ENCODE measurements around the gene TMEM125. TPM values are rescaled to one million over a fixed set of nuclear protein-coding genes. Genes with fewer than 3 reads are reported as not detected.

The TMEM125 gene
- total RNA-seq, 4 donors from 2014 or later = 4.2 to 15.5 (median 10.2) TPM

DNA sequence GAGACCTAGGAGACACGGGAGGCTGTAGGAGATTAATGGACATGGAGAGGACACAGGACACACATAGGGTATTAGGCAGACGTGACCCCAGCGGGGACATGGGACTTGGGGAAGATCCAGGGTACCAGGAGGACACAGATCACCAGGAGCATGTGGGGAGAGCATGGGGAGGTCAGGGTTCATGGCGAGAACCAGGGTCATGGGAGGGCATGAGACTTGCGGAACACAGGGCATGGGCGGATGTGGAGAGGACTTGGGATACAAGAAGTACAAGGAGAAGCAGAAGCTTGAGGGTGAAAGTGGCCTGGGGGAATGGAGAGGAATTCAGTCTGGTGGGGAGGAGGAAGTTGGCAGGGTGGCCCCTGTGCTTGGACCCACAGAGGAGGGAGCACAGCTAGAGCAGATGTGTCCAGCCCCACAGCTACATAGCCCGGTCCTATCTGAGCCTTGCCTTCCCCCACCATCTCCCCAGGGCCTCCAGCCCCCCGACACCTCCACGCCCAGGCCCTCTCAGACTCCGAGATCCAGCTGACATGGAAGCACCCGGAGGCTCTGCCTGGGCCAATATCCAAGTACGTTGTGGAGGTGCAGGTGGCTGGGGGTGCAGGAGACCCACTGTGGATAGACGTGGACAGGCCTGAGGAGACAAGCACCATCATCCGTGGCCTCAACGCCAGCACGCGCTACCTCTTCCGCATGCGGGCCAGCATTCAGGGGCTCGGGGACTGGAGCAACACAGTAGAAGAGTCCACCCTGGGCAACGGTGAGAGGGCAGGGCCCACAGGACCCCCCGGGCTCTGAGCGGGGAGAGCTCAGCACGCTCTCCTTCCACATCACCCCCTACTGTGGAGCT lies 43.1 kb downstream of the TMEM125 start:
- Histone ChIP-seq H3K36me3 (peaks cover 0 to 9% (median 0%) of the 10 kb centered on the region in 3 donors), H3K27ac (no peak overlapping the region), H3K9me3 (no peaks in the 10 kb centered on the region), H3K4me3 (no peak overlapping the region), H3K4me1 (no peaks in the 10 kb centered on the region), H3K27me3 (no peaks in the 10 kb centered on the region)
- intact Hi-C loops (cut with DNase I) = no loop called here
- DNase-seq = no peak
- no peak for TF ChIP-seq POLR2A (IDR thresholded peaks at IDR 0.05)
- WGBS, 2 donors = 86 to 87% methylated on average over 7 to 10 of the region's 24 CpGs

DNA sequence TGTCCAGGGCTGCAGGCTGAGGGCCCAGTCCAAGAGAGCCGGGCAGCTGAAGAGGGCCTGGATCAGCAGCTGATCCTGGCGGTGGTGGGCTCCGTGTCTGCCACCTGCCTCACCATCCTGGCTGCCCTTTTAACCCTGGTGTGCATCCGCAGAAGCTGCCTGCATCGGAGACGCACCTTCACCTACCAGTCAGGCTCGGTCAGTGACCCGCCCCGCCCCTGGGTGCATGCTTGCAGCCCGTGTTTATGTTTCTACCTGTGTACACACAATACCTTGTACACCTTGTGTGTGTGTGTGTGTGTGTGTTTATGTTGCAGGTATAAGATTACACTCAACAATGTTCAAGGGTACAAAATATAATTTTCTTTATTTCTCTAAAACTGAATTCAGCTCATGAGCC lies 44.0 kb downstream of the TMEM125 start:
- Histone ChIP-seq H3K27ac (no peak overlapping the region), H3K36me3 (peaks cover 0 to 9% (median 0%) of the 10 kb centered on the region in 3 donors), H3K27me3 (no peaks in the 10 kb centered on the region), H3K4me3 (no peak overlapping the region), H3K9me3 (no peaks in the 10 kb centered on the region), H3K4me1 (no peaks in the 10 kb centered on the region)
- TF ChIP-seq, protein P1, sequence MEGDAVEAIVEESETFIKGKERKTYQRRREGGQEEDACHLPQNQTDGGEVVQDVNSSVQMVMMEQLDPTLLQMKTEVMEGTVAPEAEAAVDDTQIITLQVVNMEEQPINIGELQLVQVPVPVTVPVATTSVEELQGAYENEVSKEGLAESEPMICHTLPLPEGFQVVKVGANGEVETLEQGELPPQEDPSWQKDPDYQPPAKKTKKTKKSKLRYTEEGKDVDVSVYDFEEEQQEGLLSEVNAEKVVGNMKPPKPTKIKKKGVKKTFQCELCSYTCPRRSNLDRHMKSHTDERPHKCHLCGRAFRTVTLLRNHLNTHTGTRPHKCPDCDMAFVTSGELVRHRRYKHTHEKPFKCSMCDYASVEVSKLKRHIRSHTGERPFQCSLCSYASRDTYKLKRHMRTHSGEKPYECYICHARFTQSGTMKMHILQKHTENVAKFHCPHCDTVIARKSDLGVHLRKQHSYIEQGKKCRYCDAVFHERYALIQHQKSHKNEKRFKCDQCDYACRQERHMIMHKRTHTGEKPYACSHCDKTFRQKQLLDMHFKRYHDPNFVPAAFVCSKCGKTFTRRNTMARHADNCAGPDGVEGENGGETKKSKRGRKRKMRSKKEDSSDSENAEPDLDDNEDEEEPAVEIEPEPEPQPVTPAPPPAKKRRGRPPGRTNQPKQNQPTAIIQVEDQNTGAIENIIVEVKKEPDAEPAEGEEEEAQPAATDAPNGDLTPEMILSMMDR (IDR thresholded peaks at IDR 0.05) = no peak
- no peak for TF ChIP-seq POLR2A (IDR thresholded peaks at IDR 0.05)
- DNase-seq = no peak
- intact Hi-C loops (cut with DNase I) = no loop called here
- 73 to 82% methylated on average over 8 to 9 of the region's 10 CpGs for WGBS, 2 donors

DNA sequence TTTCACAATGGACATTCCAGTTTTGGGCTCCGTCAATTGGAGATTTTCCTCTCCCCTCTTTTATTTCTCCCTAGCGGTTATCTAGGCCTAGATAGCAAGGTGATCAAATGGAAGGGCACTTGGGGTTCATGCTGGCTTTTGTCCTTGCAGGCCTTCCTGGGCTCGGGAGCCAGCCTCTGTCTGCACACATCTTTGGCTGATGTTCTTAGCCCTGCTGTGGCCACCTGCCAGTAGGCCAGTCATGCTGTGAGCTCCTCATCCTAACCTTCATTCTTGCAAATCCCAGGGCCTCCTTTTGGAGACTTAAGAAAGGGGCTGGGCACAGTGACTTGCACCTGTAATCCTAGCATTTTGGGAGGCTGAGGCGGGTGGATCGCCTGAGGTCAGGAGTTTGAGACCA lies 44.5 kb downstream of the TMEM125 start:
- H3K9me3 ChIP-seq = no peaks in the 10 kb centered on the region
- H3K36me3 ChIP-seq = peaks cover 0 to 9% (median 0%) of the 10 kb centered on the region in 3 donors
- H3K4me3 ChIP-seq = no peak overlapping the region
- H3K4me1 ChIP-seq = no peaks in the 10 kb centered on the region
- WGBS, 2 donors = 78 to 89% methylated on average over 3 of the region's 5 CpGs
- intact Hi-C loops (cut with DNase I) = no loop called here
- DNase-seq = no peak
- TF ChIP-seq, protein P1 (IDR thresholded peaks at IDR 0.05) = no peak
- TF ChIP-seq POLR2A (IDR thresholded peaks at IDR 0.05) = no peak
- H3K27ac ChIP-seq = no peak overlapping the region
- no peaks in the 10 kb centered on the region for H3K27me3 ChIP-seq

DNA sequence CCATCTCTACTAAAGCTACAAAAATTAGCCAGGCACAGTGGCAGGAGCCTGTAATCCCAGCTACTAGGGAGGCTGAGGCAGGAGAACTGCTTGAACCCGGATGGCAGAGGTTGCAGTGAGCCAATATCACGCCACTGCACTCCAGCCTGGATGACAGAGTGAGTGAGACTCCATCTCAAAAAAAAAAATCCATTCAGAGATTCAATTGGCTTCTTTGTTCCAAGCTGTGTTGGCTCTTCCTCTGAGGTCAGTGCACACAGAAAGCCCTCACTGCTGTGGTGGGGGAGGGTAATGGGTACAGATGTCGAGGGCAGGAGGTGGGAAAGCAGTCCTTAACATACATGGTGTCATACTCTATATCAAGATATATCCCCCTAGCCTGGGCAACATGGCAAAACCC lies 45.7 kb downstream of the TMEM125 start:
- no peak for DNase-seq
- 70 to 87% methylated on average over 2 to 3 of the region's 3 CpGs for WGBS, 2 donors
- H3K4me1 ChIP-seq = no peaks in the 10 kb centered on the region
- H3K27ac ChIP-seq = no peak overlapping the region
- H3K4me3 ChIP-seq = no peak overlapping the region
- intact Hi-C loops (cut with DNase I) = no loop called here
- peaks cover 0 to 9% (median 0%) of the 10 kb centered on the region in 3 donors for H3K36me3 ChIP-seq
- no peaks in the 10 kb centered on the region for H3K9me3 ChIP-seq
- TF ChIP-seq, protein P1 (IDR thresholded peaks at IDR 0.05) = no peak
- TF ChIP-seq POLR2A (IDR thresholded peaks at IDR 0.05) = no peak
- H3K27me3 ChIP-seq = no peaks in the 10 kb centered on the region

DNA sequence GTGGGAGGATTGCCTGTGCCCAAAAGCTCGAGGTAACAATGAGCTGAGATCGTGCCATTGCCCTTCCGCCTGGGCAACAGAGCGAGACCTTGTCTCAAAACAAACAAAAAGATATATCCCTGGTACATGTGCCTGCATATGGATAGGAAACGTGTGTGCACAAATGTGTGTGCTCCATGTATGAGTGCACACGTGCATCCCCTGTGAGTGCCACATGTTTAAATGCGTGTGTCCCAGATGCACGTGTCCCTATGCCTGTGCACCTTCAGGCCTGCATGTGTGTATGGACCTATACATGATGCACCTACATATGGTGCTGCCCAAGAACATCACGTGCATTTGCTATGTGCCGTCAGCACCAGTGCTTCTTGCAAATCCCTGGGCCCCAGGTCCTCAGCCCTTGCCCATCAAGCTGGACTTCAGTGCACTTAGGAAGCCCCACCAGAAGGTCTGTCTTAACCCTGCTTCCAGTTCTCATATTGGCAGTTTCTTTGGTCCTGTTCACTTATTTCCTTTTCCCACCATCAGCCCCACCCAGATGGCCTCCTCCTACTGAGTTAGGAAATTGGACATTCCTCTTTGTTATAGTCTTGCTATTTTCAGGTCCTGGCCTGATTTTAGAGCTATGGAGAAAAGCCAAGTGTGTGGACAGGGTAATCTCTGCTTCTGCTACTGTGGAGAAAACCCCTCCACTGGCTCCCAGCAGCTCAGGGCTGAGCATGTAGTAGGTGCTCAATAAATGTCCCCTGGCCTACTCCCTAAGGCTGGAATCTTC lies 46.4 kb downstream of the TMEM125 start:
- no peak for DNase-seq
- no peaks in the 10 kb centered on the region for H3K4me1 ChIP-seq
- no peak for TF ChIP-seq POLR2A (IDR thresholded peaks at IDR 0.05)
- TF ChIP-seq, protein P1 (IDR thresholded peaks at IDR 0.05) = no peak
- intact Hi-C loops (cut with DNase I) = no loop called here
- WGBS, 2 donors = 85 to 88% methylated on average over 8 to 10 of the region's 10 CpGs
- H3K27me3 ChIP-seq = no peaks in the 10 kb centered on the region
- no peak overlapping the region for H3K4me3 ChIP-seq
- no peaks in the 10 kb centered on the region for H3K9me3 ChIP-seq
- no peak overlapping the region for H3K27ac ChIP-seq
- peaks cover 0 to 9% (median 0%) of the 10 kb centered on the region in 3 donors for H3K36me3 ChIP-seq

All from esophagus squamous epithelium (tissue), 5 donors.